GM18511 (cell line): ENCODE data around the gene EPN3.

Experiments
- ATAC-seq: cut with Tn5 transposase; IDR thresholded peaks from one replicate; pipeline ENCODE4 v1.9.1; 2021; ENCODE audit warnings: mild to moderate bottlenecking, moderate library complexity; ENCODE audit not compliant: unreplicated experiment

The EPN3 gene

DNA sequence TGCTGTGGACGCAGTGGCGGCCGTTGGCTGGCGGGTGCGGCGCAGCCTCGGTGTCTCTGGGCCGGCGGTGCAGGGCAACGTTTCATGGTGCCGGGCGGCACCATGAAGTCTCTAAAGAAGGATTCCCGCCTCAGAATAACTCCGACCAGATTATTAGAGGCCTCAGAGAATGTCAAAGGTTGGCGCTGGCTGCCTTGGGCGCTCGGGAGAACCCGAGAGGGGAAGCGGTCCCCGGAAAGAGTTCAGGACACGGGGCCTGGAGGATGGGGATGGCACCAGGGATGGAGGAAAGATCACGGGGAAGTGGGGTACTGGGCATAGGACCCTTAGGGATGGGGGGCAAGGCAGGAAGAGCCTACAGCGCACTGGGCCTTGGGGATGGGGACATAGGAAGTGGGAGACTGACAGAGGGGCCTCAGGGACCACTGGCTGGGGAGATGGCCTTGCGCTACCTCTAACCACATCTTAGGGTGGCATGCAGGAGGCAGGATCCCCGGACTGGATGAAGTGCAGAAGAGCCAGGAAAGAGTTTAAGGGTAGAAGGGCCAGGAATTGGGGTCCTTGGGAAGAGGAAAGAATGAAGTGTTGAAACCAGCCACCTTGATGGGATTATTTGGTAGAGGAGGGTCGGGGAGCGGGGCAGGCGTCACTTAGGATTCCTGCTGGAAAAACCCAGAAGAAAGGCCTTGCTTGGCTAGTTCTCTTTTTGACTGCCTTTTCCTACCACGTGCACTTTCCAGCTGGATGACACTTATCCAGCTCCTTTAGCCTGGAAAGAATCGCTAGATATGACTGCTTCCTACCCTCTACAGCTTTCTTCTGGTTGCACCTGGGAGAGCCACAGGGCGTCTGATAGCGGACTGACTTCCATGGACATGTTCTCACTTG is 23.7 kb upstream of the EPN3 start:
- ATAC-seq: no peak

DNA sequence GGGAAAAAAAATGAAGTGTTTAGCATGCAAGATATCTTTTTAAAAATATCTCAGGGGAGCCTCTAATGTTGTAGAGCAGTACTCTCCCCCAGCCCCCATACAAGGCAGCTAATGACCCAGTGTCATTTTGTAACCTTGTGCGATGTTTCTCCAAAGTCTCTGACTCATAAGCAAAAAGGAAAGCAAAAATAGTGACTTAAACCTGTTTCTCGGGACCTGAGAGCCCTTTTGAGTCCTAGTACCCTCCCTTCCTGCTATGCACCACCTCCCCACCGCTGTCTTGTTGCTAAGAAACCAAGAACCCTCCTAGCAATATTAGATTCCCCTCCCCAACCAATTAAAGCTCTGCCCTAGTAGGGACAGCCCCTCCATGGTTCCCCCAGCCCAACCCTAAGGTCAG is 21.5 kb upstream of the EPN3 start:
- peak; percentile 84 for ATAC-seq

DNA sequence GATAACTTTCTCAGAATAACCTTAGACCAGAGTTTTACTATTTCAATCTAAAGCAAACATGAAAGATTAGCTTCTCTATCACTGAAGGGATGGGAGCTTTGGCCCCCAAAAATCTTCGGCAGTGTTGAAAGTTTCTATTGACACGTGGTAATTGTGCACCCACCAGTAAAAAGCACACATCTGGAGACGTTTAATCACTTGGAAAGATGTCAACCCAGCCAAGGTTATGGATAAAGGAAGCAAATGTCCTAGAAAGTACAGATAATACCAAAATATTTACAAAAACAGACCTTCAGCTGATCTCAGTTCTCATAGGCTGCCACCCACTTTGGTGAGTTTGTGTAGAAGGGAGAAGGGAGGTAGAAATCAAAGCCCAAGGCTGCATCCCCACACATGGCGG is 19.0 kb upstream of the EPN3 start:
- ATAC-seq: no peak

DNA sequence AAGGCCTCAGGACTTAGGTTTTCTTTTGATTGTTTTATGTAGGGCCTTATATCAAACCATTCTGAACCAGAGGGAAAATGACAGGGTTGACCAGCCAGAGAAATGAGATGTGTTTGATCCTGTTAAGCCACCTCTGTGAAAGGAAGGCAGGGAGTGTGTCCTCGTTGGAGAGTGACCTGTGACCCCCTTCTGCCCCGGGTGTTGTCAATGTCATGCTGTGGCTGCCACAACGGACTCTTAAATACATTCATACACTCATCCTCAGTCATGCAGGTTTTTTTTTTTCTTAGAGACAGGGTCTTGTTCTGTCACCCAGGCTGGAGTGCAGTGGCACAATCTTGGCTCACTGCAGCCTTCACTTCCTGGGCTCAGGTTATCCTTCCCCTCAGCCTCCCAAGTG is 18.1 kb upstream of the EPN3 start:
- no peak for ATAC-seq

DNA sequence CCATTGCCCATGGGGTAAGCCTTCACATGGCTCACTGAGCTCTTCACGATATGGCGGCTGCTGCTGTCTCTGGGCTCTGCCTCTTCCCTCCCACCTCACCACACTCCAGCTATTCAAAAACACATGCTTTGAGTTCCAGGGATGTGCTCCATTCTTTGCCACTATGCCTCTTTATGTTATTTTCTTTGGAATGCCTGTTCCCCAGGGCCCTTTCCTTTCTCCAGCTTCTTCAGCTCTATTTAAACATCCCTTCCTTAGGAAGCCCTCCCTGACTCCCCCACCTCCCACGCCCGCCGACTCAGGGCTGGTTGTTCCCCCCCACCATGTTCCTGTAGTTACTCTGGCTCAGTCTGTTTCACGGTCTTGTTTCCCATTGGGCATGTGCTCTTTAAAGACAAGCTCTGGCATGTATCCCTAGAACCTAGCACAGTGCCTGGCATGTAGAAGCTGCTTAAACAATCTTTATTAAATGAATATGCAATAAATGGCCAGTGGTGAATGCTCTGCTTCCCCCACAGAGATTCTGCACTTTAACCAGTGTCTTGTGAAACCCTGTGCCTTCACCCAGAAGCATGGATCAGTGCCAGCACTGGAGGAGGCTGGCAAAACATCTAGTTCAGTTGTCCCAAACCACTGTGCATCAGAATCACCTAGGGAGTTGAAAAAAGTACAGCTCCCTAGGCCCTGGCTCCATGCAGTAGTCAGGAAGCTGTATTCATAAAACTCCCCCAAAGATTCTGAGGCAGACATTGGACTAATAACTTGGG is 17.4 kb upstream of the EPN3 start:
- no peak for ATAC-seq

DNA sequence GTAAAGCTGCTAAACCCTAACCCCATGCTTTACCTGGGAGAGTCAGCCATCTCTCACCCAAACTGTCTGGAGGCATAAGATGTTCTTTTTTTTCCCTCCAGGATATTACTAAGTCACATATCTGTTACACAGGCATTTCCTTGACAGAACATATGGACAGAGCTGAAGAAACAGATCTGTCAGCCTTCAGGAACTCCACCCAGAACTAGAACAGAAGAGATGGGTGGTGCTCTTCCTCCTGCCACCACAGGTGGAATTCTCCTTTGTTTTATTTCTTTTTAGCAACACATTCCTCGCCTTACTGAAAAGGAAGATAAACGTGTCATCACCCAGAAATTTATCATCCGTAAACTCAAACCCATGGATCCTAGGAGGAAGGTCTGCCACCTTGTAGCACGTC is 15.5 kb upstream of the EPN3 start:
- no peak for ATAC-seq

DNA sequence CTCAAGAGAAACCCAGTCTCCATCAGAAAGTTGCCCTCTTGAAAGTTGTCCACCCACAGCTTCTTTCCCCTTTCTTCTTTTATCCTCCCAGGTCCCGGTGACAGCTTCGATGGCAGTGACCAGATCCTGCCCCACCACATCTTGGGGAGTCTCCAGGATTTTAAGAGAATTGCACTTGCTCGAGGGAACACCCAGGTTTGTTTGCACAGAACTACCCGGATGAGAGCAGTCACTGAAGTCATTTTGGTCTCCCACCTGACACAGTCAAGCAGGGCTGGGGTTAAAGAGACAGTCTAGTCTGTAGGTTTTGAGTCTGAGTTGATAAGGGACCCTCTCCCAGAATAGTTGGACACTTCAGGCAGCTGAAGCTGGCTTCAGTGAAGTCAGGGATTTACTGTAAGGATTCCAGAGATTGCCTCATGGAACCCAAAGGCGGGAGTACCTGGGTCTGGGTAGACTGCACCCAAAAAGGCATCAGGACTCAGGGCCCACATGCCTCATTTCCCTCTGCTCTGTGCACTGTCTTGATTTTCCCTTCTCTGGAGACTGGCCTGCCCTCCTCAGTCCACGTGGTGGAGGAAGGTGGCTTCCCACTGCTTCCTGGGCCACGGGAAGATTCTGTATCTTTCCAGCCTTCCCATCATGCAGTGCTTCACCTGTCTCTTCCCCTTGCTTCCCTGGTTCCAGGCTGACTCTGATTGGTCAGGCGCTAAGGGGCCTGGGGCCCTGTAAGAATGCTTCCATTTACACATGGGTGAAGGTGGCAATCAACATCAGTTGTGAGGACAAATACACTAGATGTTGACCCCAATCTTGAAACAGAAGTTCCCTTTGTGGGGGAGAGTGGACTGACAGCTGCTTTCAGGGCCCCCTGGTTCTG is 14.8 kb upstream of the EPN3 start:
- ATAC-seq: no peak

DNA sequence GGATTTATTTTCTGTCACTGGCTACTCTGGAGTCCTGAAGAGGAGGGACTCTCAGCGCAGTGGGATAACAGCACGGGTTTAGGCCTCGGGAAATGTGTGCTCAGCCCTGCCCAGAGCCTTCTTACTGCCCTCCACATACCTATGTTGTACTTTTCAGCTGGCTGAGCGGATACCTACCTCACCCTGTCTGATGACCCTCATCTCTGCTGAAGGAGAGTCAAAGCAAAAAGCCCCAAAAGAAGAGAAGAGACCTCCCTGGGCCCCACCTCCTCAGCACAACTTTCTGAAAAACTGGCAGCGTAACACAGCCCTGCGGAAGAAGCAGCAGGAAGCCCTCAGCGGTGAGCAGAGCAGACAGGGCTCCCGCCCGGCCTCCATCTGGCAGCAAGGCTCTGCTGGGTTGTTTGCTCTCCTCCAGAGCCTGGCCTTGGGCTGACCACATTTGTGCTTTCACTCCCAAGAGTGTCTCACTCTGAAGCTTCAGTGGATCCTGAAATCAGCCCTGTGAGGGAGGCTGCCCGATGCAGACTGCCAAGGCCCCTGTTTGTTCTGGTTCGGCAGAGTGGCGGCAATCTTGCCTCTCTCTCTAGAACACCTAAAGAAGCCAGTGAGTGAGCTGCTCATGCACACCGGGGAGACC is 14.0 kb upstream of the EPN3 start:
- no peak for ATAC-seq

DNA sequence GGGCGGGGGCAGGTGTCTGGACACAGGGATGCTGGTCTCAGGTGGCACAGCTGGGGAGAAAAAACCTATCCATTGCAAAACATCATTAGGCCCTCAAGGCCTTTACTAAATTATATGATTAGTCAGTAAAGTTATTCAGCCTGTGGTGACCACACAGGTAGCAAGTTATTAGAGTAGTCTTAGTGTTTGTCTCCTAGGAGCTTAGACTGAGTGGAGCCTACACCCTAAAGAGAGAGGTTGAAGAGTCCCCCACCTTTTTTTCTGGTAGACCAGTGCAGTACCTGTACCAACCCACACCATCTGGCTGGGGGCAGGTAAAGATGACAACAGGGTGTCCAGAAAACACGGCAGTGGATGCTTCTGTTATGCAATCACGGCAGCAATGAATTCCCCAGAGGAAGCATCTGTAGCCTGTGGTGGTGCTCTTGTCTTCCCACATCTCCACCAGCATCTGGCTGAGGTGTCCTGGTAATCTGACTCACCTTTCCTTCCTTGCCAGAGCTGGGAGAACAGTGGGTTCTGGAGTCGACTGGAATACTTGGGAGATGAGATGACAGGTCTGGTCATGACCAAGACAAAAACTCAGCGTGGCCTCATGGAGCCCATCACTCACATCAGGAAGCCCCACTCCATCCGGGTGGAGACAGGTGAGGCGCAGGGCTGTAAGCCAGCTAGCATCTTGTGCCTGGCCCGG is 13.2 kb upstream of the EPN3 start:
- no peak for ATAC-seq

DNA sequence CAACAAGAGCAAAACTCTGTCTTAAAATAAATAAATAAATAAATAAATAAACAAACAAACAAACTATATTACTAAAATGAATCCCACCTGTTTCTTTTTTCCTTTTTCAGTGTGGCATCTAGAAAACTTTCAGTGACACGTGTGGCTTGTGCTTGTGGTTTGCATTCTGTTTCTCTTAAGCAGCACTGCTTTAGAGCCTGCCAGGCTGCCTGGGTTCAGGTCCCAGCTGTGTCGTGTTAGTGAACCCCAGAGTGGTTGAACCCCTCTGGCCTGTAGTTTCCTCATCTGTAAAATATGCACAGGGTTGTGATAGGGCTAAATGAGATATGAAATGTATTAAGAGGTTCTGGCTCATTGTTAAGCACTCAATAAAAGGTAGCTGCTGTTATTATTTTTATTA is 12.1 kb upstream of the EPN3 start:
- no peak for ATAC-seq

DNA sequence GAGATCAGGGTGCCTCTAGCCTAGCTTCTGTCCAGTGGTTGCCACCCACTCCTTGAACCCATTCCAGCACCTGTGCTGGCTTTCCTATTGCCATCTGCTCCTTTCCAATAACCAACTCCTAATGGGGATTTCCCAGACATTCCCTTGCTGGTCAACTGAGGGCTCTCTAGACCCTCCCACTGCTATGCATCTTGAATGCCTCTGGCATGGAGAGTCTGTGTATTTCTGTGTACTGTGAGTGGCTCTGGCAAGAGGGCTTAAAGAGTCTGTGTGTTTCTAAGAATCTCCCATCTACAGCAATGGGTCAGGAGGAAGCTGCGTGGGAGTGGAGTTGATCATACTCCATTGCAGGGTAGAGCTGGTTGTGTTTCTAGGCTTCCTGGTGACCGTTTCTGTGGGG is 11.0 kb upstream of the EPN3 start:
- ATAC-seq: no peak

DNA sequence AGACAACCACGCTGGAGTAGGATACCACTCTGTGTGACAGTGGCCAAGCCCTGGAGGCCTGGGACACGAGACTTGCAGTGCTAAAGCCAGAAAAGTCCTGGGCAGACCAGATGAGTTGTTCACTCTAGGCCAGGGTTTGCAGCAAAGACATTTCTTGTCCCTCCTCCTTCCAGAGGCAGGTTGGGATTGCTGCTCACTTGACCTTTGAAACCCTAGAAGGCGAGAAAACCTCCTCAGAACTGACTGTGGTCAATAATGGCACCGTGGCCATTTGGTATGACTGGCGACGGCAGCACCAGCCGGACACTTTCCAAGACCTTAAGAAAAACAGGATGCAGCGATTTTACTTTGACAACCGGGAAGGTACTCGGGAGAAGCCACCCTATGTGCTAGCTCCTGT is 9.8 kb upstream of the EPN3 start:
- ATAC-seq: no peak

DNA sequence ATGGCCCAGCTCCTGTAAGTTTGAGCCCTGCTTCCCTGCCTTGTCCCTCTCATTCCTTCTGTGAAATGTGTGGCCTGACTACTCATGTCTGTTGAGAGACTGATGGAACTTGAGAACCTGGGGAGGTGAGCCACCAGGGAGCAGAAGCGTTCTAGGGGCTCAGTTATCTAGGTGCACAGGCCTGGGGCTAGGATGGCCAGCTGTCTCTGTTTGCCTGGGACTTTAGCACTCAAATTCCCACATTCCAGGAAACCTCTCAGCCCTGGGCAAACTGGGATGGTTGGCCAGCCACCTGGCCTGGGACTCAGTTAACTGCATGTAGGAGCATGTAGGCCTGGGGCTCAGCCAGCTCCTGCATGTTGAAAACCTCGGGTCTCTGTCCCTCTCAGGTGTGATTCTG is 9.3 kb upstream of the EPN3 start:
- ATAC-seq: no peak

DNA sequence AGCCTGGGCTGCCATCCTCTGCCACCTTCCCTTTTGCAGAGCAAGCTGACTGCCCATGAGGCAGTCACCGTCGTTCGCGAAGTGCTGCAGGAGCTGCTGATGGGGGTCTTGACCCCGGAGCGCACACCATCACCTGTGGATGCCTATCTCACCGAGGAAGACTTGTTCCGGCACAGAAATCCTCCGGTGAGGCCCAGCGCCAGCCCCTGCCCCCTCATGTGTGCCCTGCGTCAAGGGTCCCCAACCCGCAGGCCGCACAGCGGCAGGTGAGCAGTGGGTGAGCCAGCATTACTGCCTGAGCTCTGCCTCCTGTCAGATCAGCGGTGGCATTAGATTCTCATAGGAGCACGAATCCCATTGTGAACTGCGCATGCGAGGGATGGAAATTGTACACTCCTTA is 7.7 kb upstream of the EPN3 start:
- no peak for ATAC-seq

DNA sequence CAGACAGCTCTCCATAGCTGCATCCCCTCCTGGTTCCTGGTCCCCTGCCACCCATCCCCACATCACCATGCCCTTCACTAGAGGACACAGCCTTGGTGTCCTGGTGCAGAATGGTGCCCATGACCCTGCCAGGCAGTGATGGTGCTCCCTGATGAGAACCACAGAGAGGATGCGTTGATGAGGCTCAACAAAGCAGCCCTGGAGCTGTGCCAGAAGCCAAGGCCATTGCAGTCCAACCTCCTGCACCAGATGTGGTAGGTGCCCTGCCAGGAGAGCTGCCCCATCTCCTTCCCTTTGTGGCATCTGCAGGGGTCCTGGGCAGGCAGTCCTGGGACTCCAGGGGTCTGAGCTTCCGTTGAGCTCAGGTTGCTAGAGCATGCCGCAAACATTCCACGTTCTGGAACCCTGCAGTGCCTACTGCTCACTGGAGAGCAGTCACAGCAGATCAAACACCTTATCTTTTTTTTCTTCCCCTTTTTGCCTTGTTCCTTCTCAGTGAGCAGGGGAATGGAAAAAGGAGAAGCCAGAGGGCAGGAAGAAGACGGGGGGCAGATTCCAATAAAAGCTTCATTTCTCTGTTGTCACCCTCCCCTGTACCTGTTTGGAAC is 5.3 kb upstream of the EPN3 start:
- no peak for ATAC-seq

DNA sequence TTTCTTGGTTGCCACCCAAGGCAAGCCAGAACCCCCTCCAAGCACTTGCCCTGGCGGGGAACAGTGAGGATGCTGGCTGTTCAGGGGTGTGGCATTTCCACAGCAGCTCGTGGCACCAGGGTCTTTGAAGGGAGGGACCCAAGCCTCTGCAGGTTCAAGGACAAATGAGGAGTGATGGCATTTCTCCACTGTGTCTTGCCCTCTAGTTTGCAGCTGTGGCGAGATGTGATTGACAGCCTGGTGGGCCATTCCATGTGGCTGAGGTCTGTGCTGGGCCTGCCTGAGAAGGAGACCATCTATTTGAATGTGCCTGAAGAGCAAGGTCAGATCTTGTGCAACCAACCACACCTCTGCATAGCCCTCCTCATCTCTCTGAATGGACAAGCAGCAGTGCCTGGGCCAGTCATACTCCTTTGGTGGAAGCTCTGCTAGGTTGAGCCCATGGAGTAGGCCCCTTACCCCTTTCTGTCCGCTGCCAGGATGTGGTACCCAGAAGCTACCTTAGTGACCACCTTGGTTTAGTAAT is 4.5 kb upstream of the EPN3 start:
- no peak for ATAC-seq

DNA sequence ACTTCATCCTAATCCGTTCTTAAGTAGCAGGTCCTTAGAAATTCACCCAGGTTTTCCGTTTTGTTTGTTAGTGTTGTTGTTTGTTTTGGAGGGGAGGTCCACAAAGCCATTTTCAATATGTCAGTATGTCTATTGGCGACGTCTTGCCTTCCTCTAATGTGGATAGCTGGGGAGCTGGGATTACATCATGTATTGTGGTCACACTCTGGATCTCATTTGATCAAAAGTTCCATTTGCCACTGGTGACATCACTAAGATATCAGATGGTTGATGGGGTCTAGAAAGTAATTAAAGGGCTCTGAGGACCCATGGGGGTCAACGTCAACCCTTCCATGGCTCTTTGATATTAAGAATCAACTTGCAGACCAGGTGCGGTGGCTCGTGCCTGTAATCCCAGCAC is 2.7 kb upstream of the EPN3 start:
- no peak for ATAC-seq

DNA sequence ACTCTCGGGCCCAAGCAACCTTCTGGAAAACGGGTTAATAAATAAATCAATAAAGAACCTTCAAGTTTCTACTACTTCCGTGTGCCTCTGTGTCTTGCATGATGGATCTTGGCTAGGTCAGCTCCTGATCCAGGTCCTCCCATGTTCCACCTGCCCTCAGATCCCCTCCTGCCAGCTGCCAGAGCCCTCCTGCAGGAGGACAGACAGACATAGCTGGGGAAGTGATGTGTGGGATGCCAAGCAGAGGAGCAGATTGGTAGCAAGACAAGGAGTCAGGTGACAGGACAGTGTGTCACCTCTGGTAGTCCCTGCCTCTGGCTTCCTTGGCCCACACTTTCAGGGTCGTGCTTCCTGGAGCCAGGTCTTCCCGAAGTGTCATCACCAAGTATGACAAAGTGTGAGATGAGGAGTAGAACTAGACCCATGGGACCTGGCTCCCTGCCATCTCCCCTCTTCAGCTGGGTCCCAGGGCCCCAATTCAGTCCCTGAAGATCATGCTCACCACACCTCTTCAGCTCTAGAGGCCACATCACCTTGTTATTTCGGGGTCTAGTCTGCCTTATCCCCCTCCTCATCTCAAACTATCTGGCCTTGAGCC is 1.0 kb upstream of the EPN3 start:
- no peak for ATAC-seq

DNA sequence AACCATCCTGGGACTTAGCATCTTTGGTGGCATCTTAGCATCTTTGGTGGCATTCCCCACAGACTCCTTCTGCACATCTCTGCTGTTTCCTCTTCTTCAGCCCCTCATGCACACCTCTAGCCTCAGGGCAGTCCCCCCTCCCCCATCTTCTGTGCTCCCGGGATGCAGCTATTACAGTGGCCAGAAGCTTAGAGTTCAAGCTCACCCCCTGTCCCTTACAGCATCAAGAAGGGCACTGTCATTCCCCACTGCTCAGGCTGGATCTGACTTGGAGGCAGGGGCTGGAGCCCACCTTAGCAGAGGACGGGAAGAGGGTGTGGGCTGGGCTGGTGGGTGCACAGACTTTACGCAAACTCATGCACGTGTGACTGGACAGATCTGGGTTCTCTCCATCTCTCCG is 650 bp downstream of the EPN3 start:
- no peak for ATAC-seq
